ENCODE measurements around the gene BCOR. TPM values are rescaled to one million over a fixed set of nuclear protein-coding genes. Genes with fewer than 3 reads are reported as not detected.

Gene BCOR
- total RNA-seq, 1 donor from 2014 or later = 33.2 TPM

DNA sequence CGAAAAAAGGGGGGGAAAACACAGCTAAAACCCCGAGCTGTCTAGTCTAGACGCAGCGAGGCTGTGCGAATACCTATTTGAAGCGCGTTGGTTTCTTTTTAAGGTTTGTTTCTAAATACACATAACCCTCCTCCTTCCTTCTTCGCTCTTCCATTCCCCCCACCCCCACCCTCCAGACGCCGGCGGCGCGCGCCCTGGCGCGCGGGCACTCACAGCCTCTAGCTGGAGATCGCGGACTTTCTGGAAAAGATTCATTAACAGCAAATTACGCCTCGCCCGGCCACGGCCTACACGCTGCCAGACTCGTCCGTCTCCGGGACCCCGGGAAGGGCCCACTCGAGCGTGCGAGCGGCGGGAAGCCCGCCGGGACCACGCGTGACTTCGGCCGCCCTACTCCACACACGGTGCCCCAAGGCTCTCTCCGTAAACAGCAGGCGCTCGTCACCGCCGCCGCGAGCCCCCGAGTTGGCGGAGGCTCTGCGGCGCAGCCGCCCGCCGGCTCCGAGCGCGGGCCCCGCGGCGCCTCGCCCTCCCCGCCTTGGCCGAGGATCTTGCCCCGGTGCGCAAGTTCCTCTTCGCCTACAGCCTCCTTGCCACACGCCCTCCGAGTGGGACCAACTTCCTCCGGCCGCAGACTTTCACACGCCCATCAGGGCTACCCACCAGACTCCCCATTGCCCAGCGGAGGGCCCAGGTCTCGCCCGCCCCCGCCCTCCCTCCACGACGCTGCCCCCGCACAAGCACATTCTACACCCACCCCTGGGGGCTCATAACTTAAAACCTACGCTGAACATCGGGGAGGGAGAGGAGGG, 2.0 kb downstream of the BCOR start:
- Mint-ChIP-seq H3K27ac (ENCODE audit: unreplicated experiment) (no peak overlapping the region), H3K27me3 (ENCODE audit: low read depth) (peaks cover 55% of the 10 kb centered on the region), H3K36me3 (ENCODE audit: low read depth) (no peaks in the 10 kb centered on the region), H3K4me3 (peak overlapping the region; percentile 91), H3K9me3 (no peaks in the 10 kb centered on the region), H3K4me1 (peaks cover 50% of the 10 kb centered on the region)
- no peak for DNase-seq (ENCODE audit: low read depth, low spot score)
- TF ChIP-seq, protein P1, sequence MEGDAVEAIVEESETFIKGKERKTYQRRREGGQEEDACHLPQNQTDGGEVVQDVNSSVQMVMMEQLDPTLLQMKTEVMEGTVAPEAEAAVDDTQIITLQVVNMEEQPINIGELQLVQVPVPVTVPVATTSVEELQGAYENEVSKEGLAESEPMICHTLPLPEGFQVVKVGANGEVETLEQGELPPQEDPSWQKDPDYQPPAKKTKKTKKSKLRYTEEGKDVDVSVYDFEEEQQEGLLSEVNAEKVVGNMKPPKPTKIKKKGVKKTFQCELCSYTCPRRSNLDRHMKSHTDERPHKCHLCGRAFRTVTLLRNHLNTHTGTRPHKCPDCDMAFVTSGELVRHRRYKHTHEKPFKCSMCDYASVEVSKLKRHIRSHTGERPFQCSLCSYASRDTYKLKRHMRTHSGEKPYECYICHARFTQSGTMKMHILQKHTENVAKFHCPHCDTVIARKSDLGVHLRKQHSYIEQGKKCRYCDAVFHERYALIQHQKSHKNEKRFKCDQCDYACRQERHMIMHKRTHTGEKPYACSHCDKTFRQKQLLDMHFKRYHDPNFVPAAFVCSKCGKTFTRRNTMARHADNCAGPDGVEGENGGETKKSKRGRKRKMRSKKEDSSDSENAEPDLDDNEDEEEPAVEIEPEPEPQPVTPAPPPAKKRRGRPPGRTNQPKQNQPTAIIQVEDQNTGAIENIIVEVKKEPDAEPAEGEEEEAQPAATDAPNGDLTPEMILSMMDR (conservative IDR thresholded peaks at IDR 0.05) = no peak

DNA sequence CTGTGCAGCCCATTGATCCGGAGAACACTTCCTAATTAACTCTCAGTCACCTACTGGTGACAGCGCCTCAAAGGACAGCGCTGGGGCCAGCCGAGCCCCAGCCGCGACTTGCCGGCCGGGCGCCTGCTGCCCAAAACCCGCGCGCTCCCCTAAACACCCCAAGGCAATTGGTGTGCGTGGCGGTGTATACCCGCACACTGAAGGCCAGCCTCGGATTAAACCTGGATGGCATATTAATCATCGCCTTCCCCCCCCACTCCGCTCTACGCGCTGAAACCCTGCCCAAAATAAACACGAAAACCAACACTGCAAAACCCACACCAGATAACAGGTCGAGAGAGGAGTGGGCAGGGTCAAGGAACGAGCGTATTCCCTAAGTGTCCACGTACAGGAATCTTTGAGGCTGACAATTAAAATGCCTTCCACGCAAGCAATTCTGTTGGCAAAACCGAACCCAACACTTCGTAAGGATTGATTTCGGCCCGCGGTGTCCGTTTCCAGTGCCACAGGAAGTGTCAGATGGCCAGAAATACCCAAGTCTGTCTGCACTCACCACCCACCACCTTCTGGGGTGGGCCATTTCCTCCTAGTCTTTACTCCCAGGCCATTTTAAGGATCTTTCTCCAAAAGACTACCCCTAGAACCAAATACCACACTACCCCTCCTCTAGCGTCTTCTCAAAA, 2.7 kb downstream of the BCOR start:
- H3K4me3 Mint-ChIP-seq = peak overlapping the region; percentile 91
- TF ChIP-seq, protein P1 (conservative IDR thresholded peaks at IDR 0.05) = no peak
- H3K27me3 Mint-ChIP-seq (ENCODE audit: low read depth) = peaks cover 51% of the 10 kb centered on the region
- no peaks in the 10 kb centered on the region for H3K9me3 Mint-ChIP-seq
- no peak for DNase-seq (ENCODE audit: low read depth, low spot score)
- H3K4me1 Mint-ChIP-seq = peaks cover 48% of the 10 kb centered on the region
- H3K27ac Mint-ChIP-seq (ENCODE audit: unreplicated experiment) = no peak overlapping the region
- H3K36me3 Mint-ChIP-seq (ENCODE audit: low read depth) = no peaks in the 10 kb centered on the region

DNA sequence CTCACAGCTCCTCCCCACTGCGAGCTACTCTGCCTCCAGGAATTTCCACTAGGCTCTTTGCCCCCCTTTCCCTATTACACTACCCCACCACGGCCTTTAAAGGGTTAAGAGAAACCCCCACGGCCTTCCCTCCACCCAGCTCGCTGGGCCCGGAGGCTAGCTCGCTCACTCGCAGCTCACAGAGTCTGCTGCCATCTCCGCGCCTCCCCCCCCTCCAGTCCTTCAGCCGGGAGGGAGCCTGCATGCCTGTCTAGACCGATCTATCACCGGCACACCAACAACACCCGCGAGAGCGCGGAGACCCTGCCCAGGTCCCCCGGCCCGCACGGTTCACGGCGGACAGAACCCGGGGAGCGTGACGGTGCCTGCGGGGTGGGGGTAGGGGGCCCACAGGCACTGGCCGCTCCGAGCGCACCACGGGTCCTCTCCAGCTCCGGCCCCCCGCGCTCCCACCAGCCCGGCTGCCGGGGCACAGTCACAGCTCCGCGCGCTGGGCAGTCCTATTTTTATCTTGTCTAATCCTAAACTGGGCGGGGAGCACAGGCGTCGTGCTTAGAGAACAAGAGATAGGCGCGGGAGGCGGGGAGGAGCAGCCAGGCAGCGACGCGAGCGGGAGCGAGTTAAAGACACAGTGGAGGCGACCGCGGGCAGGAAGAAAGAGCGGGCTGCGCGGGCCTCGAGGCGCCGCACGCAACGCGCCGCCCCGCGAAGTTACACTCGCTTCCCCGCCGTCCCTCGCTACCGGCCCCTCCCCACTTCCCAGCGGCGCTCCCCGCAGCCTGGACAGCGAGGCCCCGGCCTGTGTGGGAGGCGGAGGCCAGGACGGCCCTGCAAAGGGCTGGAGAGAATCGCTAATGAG, 3.5 kb downstream of the BCOR start:
- H3K27ac Mint-ChIP-seq (ENCODE audit: unreplicated experiment) = no peak overlapping the region
- H3K4me1 Mint-ChIP-seq = peaks cover 45% of the 10 kb centered on the region
- H3K9me3 Mint-ChIP-seq = no peaks in the 10 kb centered on the region
- peak overlapping the region; percentile 91 for H3K4me3 Mint-ChIP-seq
- TF ChIP-seq, protein P1 (conservative IDR thresholded peaks at IDR 0.05) = no peak
- H3K36me3 Mint-ChIP-seq (ENCODE audit: low read depth) = no peaks in the 10 kb centered on the region
- peaks cover 48% of the 10 kb centered on the region for H3K27me3 Mint-ChIP-seq (ENCODE audit: low read depth)
- DNase-seq (ENCODE audit: low read depth, low spot score) = no peak

DNA sequence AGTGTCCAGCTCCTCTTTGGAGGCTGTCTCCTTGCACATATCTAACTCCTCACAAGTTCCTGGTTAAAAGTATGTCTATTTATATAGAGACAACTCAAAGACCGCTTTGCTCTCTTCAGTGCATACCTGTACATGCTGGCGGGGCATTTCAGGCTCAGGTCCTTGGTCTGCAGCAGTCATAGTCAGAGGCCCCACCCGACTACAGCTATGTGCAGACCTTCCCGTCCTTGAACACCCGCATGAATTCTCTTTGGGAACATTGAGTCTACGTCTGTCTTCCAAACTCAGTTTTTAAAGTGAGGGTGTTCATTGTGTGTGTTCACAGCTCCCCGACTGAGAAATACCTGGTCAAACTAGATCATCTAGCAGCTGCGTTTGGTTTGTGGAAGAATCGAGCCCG, 4.2 kb downstream of the BCOR start:
- Mint-ChIP-seq H3K9me3 (no peaks in the 10 kb centered on the region), H3K27me3 (ENCODE audit: low read depth) (peaks cover 45% of the 10 kb centered on the region), H3K27ac (ENCODE audit: unreplicated experiment) (peak overlapping the region; percentile 40), H3K4me1 (peaks cover 51% of the 10 kb centered on the region), H3K4me3 (peak overlapping the region; percentile 65), H3K36me3 (ENCODE audit: low read depth) (no peaks in the 10 kb centered on the region)
- TF ChIP-seq, protein P1 (conservative IDR thresholded peaks at IDR 0.05) = no peak
- DNase-seq (ENCODE audit: low read depth, low spot score) = no peak

DNA sequence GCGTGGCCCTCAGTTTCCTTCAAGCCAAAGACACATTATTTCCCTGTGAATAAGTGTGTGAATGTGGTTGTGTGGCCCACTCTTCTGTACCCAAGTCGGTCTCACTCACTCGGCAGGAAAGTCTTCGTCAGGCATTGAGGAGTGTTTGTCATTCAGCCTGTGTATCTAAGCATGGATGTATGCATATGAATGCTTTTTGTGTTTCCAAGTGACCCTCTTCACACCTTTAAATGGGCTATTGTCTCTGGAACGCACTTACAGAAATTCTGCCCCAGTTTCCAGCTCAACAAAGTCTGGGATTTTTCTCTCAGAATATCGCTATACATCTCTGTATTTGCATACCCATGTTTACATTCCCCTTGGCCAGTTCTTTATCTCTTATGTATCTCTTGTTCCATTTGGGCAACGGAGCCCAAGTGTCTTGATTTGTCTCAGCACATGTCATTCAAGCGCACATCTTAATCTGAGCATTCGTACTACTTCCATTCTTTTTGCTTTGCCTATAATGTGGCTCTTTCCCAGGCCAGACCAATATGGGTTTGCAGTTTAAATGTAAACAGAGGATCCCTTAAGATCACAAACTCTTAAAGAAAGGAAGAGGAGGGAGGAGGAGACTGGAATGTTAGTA, 4.8 kb downstream of the BCOR start:
- TF ChIP-seq, protein P1 (conservative IDR thresholded peaks at IDR 0.05) = no peak
- peak overlapping the region; percentile 20 for H3K4me3 Mint-ChIP-seq
- no peak for DNase-seq (ENCODE audit: low read depth, low spot score)
- no peak overlapping the region for H3K27ac Mint-ChIP-seq (ENCODE audit: unreplicated experiment)
- H3K4me1 Mint-ChIP-seq = peaks cover 57% of the 10 kb centered on the region
- H3K36me3 Mint-ChIP-seq (ENCODE audit: low read depth) = no peaks in the 10 kb centered on the region
- peaks cover 48% of the 10 kb centered on the region for H3K27me3 Mint-ChIP-seq (ENCODE audit: low read depth)
- no peaks in the 10 kb centered on the region for H3K9me3 Mint-ChIP-seq

Data from neural crest cell (in vitro differentiated cells).